Parathyroid adenoma (tissue), 2 donors: ENCODE measurements around the gene DCAF5.

Source experiments
- H2AFZ ChIP-seq: fragments of 300-600 bp; sonication (generic); one replicate; pipeline ENCODE4 v1.7.0; 2017; ENCODE audit warnings: antibody characterized with exemption, mild to moderate bottlenecking
- H3K27ac ChIP-seq: fragments of 300-600 bp; sonication (generic); one replicate; pipeline ENCODE4 v1.7.0; 2017
- H3K27me3 ChIP-seq: fragments of 300-600 bp; sonication (generic); one replicate; pipeline ENCODE4 v1.7.0; 2017; ENCODE audit warnings: low read length; ENCODE audit not compliant: control insufficient read depth, insufficient read depth
- H3K36me3 ChIP-seq: fragments of 300-600 bp; sonication (generic); one replicate; pipeline ENCODE4 v1.7.0; 2017; ENCODE audit warnings: low read length; ENCODE audit not compliant: control insufficient read depth, insufficient read depth
- H3K4me1 ChIP-seq: fragments of 300-600 bp; sonication (generic); one replicate; pipeline ENCODE4 v1.7.0; 2017; ENCODE audit warnings: control low read depth
- H3K4me2 ChIP-seq: fragments of 300-600 bp; sonication (generic); one replicate; pipeline ENCODE4 v1.7.0; 2017; ENCODE audit warnings: low read length
- H3K4me3 ChIP-seq: fragments of 300-600 bp; sonication (generic); one replicate; pipeline ENCODE4 v1.7.0; 2017; ENCODE audit warnings: low read depth, low read length
- H3K79me2 ChIP-seq: fragments of 300-600 bp; sonication (generic); one replicate; pipeline ENCODE4 v1.7.0; 2017; ENCODE audit warnings: control low read depth
- H3K9ac ChIP-seq: fragments of 300-600 bp; sonication (generic); one replicate; pipeline ENCODE4 v1.7.0; 2017; ENCODE audit warnings: mild to moderate bottlenecking
- H3K9me3 ChIP-seq: fragments of 300-600 bp; sonication (generic); one replicate; pipeline ENCODE4 v1.7.0; 2017; ENCODE audit warnings: low read length; ENCODE audit not compliant: control insufficient read depth
- TF ChIP-seq, protein P1 (sequence below): fragments of 300-600 bp; sonication (generic); IDR thresholded peaks from one replicate; pipeline ENCODE4 v1.7.0; 2017; ENCODE audit warnings: antibody characterized with exemption, mild to moderate bottlenecking
- donor health status: primary hyperparathyroidism.

DCAF5 gene

DNA sequence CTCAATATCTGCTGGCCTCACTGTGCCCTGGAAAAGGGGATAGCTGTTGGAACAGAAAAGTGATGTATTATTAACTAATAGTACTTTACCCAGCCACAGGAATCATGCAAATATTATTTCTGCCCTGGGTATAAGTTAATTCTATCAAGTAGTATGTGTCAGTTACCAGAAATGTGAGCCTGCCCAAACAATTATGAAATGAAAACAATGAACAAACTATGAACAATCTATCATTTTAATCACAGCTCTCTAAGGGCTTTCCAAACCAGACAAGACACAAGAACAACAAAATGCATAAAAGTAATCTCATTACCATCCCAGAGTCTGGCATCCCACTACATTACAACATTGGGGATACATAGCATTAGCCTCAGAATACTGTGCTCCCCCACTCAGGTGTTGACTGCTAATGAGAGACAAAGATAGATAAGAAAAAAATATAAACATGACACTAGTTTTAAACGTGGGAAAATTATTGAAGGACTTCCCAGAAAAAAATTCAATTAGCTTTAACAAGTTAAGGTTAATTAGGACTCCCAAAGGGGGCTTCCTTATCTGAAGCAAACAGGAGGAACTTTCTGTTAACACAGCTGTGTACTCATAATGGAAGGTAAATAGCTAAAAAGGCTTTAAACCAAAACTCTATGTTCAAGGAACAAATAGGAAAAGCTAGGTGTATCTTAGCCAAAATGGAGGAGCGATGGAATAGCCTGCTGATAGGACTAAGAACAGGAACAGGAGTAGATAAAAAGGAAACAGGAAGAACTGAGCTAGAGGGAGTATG is 3.3 kb downstream of the DCAF5 start:
- H3K4me1 ChIP-seq, result peaks cover 12% of the 10 kb centered on the region
- H3K36me3 ChIP-seq, result no peaks in the 10 kb centered on the region
- no peak overlapping the region for H3K27ac ChIP-seq
- peaks cover 40% of the 10 kb centered on the region for H3K79me2 ChIP-seq
- TF ChIP-seq, protein P1, sequence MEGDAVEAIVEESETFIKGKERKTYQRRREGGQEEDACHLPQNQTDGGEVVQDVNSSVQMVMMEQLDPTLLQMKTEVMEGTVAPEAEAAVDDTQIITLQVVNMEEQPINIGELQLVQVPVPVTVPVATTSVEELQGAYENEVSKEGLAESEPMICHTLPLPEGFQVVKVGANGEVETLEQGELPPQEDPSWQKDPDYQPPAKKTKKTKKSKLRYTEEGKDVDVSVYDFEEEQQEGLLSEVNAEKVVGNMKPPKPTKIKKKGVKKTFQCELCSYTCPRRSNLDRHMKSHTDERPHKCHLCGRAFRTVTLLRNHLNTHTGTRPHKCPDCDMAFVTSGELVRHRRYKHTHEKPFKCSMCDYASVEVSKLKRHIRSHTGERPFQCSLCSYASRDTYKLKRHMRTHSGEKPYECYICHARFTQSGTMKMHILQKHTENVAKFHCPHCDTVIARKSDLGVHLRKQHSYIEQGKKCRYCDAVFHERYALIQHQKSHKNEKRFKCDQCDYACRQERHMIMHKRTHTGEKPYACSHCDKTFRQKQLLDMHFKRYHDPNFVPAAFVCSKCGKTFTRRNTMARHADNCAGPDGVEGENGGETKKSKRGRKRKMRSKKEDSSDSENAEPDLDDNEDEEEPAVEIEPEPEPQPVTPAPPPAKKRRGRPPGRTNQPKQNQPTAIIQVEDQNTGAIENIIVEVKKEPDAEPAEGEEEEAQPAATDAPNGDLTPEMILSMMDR, result no peak
- no peaks in the 10 kb centered on the region for H3K27me3 ChIP-seq
- no peak overlapping the region for H3K4me2 ChIP-seq
- no peak overlapping the region for H3K4me3 ChIP-seq
- no peaks in the 10 kb centered on the region for H3K9me3 ChIP-seq
- H2AFZ ChIP-seq, result no peak overlapping the region
- H3K9ac ChIP-seq, result no peak overlapping the region

DNA sequence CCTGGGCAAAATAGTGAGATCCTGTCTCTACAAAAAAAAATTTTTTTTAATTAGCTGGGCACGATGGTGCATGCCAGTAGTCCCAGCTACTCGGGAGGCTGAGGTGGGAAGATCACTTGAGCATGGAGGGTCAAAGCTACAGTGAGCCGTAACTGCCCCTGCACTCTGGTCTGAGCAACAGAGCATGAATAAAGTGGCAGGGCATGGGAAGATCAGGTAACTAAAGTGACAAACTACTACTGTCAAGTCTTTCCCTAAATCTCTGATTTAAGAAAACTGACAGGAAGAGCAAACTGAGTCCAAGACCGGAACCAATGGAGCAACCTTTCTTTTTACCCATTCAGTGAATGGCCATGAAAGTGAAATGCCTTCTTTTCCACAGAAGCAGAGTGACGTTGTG is 10.8 kb downstream of the DCAF5 start:
- Histone ChIP-seq H3K4me2 (no peak overlapping the region), H3K27ac (no peak overlapping the region), H2AFZ (no peak overlapping the region), H3K4me3 (no peak overlapping the region), H3K79me2 (peaks cover 38% of the 10 kb centered on the region), H3K36me3 (no peaks in the 10 kb centered on the region), H3K9me3 (no peaks in the 10 kb centered on the region), H3K4me1 (peaks cover 11% of the 10 kb centered on the region), H3K9ac (no peak overlapping the region), H3K27me3 (no peaks in the 10 kb centered on the region)
- TF ChIP-seq, protein P1, result no peak

DNA sequence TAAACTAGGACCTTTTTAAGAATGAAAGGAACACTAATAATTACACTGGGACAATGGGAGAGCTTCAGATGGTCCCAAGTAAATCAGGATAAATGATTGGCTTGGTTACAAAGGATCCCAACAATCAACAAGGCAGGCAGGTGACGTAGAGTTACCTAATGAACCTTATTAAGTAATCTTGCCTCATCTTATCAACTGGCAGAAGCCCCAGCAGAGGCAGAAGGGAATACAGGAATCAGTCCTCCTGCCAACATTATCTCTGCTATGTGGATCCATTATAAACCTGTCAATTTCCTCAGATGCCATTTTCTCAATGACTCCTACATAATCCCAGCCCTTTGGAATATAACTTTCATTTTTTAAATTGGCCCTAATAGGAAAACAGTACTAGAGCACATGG is 11.4 kb downstream of the DCAF5 start:
- Histone ChIP-seq H3K4me3 (no peak overlapping the region), H3K36me3 (no peaks in the 10 kb centered on the region), H3K4me2 (peak overlapping the region; percentile 12), H3K27ac (no peak overlapping the region), H3K27me3 (no peaks in the 10 kb centered on the region), H2AFZ (no peak overlapping the region), H3K9me3 (no peaks in the 10 kb centered on the region), H3K4me1 (peaks cover 11% of the 10 kb centered on the region), H3K9ac (no peak overlapping the region), H3K79me2 (peaks cover 39% of the 10 kb centered on the region)
- TF ChIP-seq, protein P1, result no peak

DNA sequence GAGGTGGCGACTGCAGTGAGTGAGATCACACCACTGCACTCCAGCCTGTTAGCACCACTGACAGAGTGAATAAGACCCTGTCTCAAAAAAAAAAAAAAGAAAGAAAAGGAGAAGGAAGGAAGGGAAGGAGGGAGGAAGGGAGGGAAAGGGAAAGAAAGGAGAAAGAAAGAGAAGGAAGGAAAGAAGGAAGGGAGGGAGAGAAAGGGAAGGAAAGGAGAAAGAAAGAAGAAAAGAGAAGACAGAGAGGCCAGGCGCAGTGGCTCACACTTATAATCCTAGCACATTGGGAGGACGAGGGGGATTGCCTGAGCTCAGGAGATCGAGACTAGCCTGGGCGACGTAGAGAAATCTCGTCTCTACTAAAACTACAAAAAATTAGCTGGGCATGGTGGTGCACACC is 13.2 kb downstream of the DCAF5 start:
- Histone ChIP-seq H3K27ac (no peak overlapping the region), H3K27me3 (no peaks in the 10 kb centered on the region), H3K4me3 (no peak overlapping the region), H3K4me2 (no peak overlapping the region), H3K9me3 (no peaks in the 10 kb centered on the region), H2AFZ (no peak overlapping the region), H3K36me3 (no peaks in the 10 kb centered on the region), H3K79me2 (peaks cover 38% of the 10 kb centered on the region), H3K9ac (no peak overlapping the region), H3K4me1 (peaks cover 16% of the 10 kb centered on the region)
- TF ChIP-seq, protein P1, result no peak
